Astrocyte (in vitro differentiated cells and primary cell): Measurements from ENCODE around the gene PLEKHM3.

Source experiments
- EZH2 ChIP-seq: IDR thresholded peaks from 2 replicates; pipeline ENCODE4 v1.6.1; 2012; ENCODE audit warnings: mild to moderate bottlenecking, low read length, inconsistent platforms; ENCODE audit not compliant: insufficient read depth
- TF ChIP-seq, protein P1 (sequence below): IDR thresholded peaks from 2 replicates; pipeline ENCODE4 v1.5.1; 2011; ENCODE audit warnings: low read depth, mild to moderate bottlenecking, inconsistent platforms, low read length, moderate library complexity; ENCODE audit not compliant: insufficient read depth

DNA sequence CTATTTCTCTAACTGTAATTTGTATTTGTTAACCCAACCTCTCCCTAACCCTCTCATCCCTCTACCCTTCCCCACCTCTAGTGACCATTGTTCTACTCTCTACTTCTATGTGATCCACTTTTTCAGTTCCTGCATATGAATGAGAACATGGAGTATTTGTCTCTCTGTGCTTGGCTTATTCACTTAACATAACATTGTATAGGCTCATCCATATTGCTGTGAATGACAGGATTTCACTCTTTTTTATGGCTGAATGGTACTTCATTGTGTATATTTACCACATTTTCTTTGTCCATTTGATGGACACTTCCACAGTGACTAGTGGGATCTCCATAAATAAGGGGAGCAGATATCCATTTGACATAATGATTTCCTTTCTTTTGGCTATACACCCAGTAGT lies 103.7 kb downstream of the PLEKHM3 start:
- TF ChIP-seq, protein P1, sequence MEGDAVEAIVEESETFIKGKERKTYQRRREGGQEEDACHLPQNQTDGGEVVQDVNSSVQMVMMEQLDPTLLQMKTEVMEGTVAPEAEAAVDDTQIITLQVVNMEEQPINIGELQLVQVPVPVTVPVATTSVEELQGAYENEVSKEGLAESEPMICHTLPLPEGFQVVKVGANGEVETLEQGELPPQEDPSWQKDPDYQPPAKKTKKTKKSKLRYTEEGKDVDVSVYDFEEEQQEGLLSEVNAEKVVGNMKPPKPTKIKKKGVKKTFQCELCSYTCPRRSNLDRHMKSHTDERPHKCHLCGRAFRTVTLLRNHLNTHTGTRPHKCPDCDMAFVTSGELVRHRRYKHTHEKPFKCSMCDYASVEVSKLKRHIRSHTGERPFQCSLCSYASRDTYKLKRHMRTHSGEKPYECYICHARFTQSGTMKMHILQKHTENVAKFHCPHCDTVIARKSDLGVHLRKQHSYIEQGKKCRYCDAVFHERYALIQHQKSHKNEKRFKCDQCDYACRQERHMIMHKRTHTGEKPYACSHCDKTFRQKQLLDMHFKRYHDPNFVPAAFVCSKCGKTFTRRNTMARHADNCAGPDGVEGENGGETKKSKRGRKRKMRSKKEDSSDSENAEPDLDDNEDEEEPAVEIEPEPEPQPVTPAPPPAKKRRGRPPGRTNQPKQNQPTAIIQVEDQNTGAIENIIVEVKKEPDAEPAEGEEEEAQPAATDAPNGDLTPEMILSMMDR, result no peak
- TF ChIP-seq EZH2, result no peak
